NCI-H226 (cell line): ENCODE measurements around the gene PVR.
A peak's percentile ranks its signal among the peaks of the same experiment; 100 is the strongest.
"Not testable (repeated sequence)": the region's sequence is repeated elsewhere in the genome, so short reads cannot be mapped to it uniquely, and the experiment has no call there.

ENCODE experiments used
- DNase-seq: peaks from one replicate; pipeline ENCODE4 v3.0.0-alpha.2; 2015

Gene PVR

GRCh38 chr19:44646049-44646416 is 2.3 kb downstream of the PVR start:
- no peak for DNase-seq

GRCh38 chr19:44647144-44647543 is 3.4 kb downstream of the PVR start:
- no peak for DNase-seq

- no peak for DNase-seq
Observed at GRCh38 chr19:44648631-44649251, 5.0 kb downstream of the PVR start.

GRCh38 chr19:44649578-44650145 is 6.0 kb downstream of the PVR start:
- DNase-seq, result no peak

DNA sequence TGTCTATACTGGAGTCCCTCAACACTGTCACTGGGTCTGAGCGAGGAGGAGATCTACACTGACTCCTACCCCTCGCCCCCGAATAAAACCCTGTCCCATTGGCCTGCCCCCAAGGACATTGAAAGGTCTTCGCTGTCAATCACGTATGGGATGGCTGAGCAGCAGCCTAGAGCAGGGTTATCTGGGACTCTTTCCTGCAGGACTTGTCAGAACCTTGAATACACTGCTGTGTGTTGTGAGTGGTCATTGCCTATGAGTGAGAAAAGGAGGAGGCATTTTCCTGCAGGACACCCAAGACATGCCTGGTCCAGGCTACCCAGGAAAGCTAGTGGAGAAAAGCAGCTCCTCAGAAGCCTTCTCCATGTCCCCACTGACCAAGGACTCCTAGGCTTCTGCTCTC is 9.6 kb downstream of the PVR start:
- no peak for DNase-seq

- DNase-seq, result peak; percentile 48
Observed at GRCh38 chr19:44653977-44654774, 10.5 kb downstream of the PVR start.

GRCh38 chr19:44657211-44657921 is 13.7 kb downstream of the PVR start:
- no peak for DNase-seq

DNA sequence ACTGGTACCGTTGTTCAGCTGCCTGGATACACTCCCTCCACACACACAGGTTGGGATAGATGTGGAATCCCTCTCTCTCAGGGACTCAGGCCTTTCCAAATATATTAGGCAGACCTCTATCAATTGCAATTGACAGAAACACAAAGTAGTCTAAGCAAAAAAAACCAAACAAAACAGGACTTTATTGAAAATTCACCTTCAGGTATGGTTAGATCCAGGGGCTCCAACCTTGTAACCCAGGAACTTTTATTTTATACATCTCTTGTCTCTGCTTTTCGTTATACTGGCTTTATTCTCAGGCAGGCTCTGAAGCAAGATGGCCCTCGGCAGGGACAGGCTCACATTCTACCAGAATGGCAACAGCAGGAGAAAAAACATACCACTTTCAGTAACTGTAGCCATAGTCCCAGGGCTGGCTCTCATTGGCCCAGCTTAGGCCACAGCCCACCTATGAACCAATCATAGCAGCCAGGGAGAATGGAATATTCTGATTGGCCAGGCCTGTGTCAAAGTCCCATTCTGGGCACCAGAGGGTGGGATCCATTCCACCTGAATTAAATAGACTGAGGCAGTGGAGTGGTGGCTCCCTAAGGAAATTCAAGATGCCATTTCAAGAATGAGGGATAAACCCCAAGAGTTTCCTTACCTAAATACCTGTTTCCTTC is 14.5 kb downstream of the PVR start:
- no peak for DNase-seq

DNA sequence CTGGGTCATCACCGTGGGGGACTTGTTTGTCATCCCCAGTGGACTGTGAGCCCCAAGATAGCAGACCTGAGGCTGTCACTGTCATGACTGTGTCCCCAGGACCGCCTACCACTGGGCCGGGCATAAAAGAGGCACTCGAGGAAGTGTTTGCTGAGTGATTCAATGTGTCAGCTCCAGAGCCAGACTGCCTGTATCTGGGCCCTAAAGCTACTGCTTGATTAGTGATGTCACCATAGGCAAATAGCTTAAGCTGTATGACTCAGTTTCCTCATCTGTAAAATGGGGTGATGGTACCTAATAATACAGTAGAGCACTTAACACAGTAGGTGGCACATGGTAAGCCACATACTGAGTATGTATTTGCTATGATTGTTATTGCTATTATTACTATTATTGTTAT is 16.4 kb downstream of the PVR start:
- no peak for DNase-seq

DNA sequence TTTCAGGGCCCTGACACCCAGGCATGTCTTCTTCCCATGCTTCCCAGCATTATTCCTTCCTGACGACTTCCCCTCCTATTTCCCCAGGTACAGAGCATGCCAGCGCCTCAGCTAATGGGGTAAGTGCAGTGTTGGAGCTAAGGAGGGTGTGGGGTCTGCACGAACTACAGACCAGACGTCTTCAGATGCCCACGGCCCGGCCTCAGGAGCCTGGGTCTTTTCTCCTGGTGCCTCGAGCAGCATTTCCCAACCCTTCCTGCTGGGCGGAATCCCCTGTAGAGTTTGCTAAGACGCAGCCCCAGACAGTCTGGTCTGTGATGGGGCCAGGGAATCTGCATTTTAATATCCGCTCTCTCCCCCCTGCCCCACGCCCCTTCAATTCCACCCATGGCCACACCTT is 17.5 kb downstream of the PVR start:
- no peak for DNase-seq

- DNase-seq, result no peak
Observed at GRCh38 chr19:44661904-44662303, 18.2 kb downstream of the PVR start.

DNA sequence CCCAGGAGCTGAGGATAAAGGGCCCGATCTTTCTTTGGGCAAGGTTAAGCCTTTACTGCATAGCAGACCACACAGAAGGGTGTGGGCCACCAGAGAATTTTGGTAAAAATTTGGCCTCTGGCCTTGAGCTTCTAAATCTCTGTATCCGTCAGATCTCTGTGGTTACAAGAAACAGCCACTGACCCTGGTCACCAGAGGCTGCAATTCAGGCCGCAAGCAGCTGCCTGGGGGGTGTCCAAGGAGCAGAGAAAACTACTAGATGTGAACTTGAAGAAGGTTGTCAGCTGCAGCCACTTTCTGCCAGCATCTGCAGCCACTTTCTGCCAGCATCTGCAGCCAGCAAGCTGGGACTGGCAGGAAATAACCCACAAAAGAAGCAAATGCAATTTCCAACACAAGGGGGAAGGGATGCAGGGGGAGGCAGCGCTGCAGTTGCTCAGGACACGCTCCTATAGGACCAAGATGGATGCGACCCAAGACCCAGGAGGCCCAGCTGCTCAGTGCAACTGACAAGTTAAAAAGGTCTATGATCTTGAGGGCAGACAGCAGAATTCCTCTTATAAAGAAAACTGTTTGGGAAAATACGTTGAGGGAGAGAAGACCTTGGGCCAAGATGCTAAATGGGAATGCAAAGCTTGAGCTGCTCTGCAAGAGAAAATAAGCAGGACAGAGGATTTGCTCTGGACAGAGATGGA is 19.1 kb downstream of the PVR start:
- DNase-seq, result no peak

DNA sequence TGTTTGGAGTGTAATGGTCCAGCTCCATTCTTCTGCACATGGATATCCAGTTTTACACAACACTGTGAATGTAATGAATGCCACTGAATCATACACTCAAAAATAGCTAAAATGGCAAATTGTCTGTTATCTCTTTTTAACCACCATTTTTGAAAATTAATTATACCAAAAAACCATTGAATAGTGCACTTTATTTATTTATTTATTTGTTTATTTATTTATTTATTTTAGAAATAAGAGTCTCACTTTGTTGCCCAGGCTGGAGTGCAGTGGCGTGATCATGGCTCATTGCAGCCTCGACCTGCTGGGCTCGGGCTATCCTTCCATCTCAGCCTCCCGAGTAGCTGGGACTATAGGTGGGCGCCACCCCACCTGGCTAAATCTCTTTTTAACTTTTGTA is 20.3 kb downstream of the PVR start:
- DNase-seq, result no peak

- no peak for DNase-seq
Observed at GRCh38 chr19:44664976-44665375, 21.3 kb downstream of the PVR start.

GRCh38 chr19:44666852-44667556 is 23.3 kb downstream of the PVR start:
- DNase-seq, result no peak

- no peak for DNase-seq
Observed at GRCh38 chr19:44668985-44669764, 25.5 kb downstream of the PVR start.

DNA sequence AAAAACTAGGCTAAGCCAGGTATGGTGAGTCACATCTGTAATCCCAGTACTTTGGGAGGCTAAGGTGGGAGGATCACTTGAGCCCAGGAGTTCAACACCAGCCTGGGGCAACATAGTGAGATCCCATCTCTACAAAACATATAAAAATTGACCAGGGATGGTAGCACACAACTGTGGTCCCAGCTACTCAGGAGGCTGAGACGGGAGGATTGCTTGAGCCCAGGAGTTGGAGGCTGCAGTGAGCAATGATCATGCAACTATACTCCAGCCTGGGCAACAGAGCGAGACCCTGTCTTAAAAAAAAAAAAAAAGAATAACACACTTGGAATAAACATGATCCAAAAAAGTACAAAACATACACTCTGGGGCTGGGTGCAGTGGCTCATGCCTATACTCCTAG is 26.3 kb downstream of the PVR start:
- not testable (repeated sequence) for DNase-seq

GRCh38 chr19:44671400-44671799 is 27.7 kb downstream of the PVR start, which contains the start of gene CEACAM19:
Gene CEACAM19, plus strand, starts transcription at chr19:44671482. Its CDS starts 450 bp downstream, at chr19:44671932.
- DNase-seq, result no peak

- DNase-seq, result no peak
Observed at GRCh38 chr19:44672226-44672625, 28.5 kb downstream of the PVR start.

DNA sequence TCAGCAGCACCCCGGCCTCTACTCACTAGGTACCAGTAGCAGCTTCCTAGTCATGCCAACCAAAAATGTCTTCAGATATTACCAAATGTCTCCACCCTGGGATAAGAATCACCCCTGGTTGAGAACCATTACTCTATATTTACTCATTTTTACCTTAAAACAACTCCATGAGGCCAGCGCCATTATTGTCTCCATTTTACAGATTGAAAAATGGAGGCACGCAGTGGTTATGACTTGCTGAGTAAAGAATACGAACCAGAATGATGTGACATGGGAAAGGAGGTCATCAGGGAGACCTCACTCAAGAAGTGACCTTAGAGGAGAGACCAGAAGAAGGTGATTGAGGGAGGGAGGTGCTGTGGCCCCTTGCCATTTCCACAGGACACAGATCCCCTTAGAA is 29.8 kb downstream of the PVR start:
- DNase-seq, result no peak

- DNase-seq, result no peak
Observed at GRCh38 chr19:44675521-44675920, 31.8 kb downstream of the PVR start.
